GF-D8 (cell line): Measurements from ENCODE around the gene WDCP.
"Not testable (repeated sequence)": the region's sequence is repeated elsewhere in the genome, so short reads cannot be mapped to it uniquely, and the experiment has no call there.

Source experiments
- DNase-seq: peaks from one replicate; lab custom pipeline; 2025; lab: John Stamatoyannopoulos, UW

WDCP gene

DNA sequence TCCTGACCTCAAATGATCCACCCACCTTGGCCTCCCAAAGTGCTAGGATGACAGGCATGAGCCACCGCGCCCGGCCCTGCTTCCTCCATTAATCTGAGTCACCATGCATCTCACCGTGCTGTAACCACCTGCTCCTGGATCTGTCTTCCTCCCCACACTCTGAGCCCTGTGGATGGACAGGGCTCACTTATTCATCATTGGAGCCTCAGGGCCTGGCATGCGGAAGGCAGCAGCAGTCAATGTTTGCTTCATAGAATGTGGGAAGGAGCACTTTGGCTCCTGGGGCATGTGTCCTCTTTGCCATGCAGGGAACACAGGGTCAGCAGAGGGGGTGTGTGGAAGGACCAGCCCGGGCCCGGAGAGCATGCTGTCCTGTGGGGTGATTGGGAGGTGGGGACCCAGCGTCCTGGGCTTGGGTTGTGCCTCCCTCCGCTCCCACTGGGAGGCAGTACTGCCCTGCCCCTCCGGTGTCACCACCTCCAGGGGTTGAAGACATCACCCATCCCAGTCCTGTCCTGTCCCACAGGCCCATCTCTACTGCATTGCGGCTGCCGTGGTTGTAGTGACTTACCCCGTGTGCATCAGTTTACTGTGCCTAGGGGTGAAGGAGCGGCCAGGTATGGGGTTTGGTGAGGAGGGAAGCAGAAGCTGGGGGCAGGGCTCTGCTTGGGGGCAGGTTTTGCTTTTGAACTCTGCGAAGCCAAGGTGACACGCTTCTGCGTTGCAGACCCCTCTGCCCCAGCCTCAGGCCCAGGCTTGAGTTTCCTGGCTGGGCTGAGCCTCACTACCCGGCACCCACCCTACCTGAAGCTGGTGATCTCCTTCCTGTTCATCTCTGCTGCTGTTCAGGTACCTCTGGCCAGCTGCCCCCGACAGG is 25.8 kb downstream of the WDCP start:
- no peak for DNase-seq

GRCh38 chr2:24020244-24020643 is 26.9 kb downstream of the WDCP start:
- DNase-seq: no peak

GRCh38 chr2:24019729-24020128 is 27.5 kb downstream of the WDCP start:
- no peak for DNase-seq

GRCh38 chr2:24018241-24018640 is 28.9 kb downstream of the WDCP start:
- DNase-seq: no peak

GRCh38 chr2:24017711-24018110 is 29.5 kb downstream of the WDCP start:
- DNase-seq: no peak

- DNase-seq: no peak
These were observed 30.1 kb downstream of the WDCP start for GRCh38 chr2:24016853-24017703.

DNA sequence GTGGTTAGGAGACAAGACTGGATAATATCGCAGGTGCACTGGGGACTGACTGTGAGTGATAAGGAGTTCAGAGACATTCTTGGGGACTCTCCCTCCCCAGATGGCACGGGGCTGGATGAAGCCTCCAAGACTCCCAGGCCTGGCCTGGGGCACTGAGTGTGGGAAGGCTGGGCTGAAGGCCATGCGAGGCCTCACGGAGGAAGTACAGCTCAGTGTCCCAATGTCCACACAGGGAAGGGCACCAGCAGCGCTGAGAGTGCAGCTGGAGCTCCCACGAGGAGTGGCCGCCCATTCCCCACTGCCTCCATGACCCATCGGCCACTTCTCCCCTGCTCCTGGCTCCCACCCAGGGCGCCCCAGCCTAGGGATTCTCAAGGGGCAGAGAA is 30.8 kb downstream of the WDCP start:
- DNase-seq: no peak

DNA sequence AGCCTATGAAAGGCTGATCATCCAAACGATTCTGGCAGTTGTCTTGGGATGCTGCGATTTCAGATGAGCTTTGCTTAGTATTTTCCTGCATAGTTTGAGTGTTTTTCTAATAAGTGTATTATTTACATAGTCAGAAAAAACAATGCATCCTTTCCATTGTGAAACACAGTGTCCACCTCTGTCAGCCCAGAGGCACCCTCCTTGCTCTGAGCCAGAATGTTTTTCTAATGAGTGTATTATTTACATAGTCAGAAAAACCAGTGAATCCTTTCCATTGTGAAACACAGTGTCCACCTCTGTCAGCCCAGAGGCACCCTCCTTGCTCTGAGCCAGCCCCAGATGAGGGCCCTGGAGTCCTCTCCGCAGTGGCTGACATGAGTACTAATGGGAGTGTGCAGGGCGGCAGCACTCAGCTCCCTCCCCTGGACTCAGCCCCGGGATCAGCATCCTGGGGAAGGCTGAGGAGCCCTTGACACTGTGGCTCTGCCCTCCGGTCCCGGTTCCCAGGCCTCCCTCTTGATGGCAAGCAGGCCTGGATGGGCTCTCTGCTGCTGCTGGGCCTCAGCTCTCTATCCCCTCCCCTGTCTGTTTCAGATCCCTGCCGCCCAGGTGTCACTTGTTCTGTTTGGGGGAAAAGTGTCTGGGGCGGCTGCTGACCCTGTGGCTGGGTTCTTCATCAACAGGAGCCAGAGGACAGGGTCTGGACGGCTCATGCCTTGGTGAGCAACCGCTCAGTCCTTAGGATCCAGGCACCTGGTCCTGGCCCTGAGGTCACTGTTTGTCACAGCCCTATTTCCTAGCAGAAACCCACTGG is 31.4 kb downstream of the WDCP start:
- DNase-seq: no peak

DNA sequence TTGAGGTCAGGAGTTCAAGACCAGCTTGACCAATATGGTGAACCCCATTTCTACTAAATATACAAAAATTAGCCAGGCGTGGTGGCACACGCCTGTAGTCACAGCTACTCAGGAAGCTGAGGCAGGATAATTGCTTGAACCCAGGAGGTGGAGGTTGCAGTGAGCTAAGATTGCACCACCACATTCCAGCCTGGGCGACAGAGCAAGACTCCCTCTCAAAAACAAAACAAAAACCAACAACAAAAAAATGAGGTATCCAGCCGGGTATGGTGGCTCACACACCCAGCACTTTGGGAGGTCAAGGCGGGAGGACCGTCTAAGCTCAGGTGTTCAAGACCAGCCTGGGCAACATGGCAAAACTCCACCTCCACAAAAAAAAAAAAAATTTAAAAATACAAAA is 32.3 kb downstream of the WDCP start:
- not testable (repeated sequence) for DNase-seq

DNA sequence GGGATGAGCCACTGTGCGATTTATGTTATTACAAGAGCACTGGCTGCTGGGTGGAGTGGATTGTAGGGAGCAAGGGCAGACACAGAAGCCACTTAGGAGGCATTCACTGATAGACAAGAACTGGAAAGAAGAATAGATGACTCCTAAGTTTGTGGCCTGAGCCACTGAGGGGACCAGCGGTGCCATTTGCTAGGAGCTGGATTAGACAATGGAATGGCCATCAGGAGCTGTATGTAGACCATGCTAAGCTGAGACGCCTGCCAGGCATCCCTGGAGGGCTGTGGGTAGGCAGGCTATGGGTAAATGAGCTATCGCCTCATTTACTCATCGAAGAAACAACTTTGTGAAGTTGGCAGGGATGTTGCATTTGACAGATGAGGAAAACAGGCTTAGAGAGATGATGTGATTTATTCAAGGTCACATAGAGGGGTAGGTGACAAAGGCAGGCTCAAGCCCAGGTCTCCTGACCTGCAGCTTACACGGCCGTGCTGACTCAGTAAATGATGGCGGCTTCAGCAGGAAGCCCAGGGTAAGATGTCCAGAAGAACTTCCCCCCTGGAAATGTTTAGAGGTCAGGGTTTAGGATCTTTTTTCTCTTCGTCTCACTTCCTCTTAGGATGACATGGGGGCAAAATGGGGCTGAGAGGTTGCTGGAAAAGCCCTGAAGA is 34.5 kb downstream of the WDCP start:
- no peak for DNase-seq

DNA sequence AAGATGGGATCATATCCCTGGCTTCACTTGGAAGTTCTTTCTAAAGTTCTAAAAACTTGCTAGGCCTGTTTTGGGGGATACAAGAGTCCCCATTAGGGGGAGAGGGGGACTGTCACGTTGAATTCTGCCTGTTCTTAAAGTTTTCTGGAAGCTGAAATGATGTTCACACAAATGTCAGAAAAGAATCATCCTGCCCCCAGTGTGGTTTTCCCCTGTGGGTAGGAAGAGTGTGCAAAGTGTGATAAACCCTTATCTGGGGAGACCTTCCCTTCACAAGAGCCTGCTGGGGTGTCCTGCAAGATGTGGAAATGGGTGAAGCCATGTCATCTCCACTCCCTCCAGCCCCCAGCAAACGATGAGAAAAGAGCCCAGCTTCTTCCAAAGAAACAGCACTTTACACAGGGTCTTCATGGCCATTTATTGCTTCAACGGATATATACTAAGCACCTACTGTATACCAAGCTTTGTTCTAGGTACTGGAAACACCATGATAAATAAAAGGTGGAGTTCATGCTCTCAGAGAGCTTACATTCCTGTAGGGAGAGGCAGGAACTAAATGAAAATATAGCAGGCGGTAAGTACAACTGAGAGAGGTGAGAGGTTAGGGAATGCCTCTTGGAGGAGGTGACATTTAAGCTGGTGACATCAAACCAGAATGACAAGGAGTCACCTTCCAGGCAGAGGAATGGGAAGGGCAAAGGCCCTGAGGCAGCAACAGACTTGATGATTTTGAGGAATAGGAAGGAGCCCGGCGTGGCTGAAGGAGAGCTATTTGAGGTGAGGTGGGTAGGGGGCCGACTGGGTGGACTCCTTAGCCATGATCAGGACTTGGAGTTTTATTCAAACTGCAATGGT is 35.7 kb downstream of the WDCP start:
- DNase-seq: peak; percentile 34

DNA sequence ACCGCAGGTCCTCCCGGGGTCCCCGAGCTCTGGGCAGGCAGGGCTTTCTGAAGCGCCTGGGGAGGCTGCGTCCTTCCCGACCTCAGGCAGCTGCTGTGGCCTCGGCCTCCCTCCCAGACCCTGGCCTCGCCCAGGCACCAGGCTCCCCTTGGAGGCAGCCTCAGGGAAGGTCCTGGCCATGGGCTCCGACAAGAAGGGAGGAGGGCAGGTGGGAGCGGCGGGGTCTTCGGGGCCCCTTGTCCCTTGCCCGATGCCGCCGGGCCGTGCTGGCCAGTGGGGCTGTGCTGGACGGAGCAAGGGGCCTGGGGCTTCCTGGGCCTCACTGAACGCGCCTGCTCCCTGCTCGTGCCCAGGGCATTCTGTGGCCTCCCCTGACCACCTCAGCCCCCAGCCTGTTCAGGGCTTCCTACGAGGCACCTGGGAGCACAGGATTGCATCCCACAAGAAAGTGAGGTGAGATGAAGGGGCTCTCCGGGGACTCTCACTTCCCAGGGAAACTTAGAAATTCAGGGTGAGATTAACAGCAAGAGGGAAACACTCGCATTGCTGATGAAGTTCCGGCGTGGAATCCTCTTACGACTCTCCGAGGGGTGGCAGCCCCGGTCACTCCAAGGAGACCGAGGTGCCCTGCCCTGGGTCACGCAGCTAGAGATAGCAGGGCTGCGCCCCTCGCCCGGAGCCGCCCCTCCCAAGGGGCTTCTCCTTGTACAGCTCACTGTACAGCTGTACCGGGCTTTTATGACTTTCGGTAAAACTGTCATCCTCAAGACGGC is 36.5 kb downstream of the WDCP start:
- no peak for DNase-seq

DNA sequence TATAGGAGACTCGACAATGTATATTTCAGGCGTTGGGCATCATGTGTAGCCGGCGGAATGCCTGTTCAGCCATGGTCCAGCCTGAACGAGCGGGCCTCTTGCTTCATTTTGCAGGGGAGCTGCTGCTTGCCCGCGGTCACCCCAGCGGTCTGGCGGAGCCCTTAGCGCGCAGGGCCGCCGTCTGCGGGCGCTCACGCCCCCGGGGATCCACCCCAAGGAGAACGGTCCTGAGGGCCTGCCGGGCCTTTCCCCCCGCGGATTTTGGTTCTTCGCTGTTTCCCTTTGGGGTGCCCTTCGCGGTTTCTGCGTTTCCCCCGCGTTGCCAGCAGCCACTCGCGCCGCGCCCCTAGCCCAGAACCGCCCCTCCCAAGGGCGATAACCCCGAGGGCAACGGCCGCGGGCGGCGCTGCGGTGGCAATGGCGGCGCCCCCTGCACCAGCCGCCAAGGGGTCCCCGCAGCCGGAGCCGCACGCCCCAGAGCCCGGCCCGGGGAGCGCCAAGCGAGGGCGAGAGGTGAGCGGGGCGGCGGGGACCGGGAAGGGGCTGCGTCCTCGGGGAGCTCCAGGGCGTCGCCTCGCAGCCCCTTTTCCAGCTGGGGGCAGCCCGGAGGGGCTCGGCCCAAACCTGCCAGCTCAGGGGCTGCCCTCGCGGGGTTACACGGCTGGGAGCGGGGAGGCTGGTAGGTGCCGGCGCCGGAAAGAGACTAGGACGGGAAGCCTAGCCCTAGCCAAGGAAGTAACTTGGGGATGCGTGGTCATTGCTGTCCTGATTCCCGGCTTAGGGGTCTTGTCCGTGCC is 37.3 kb downstream of the WDCP start, which contains the start of gene MFSD2B:
Gene MFSD2B (plus strand): TSS at position 406 of the 797 bp plus-strand sequence. CDS start 12 bp downstream, at position 418.
- no peak for DNase-seq

DNA sequence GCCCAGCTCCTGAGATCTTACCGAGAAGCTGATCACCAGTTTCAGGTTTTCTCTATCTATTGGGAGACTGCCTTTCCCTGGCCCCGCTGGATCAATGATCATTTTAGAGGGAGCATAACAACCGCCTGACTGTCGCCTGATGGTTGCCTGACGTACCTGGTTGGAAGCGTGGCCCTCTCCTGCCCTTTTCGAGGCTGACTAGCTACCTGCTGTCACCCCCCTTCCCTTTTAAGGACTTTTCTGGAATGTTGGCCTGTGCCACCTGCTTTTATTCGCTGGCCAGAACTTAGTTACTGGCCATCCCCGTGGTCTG is 37.9 kb downstream of the WDCP start:
- DNase-seq: no peak

DNA sequence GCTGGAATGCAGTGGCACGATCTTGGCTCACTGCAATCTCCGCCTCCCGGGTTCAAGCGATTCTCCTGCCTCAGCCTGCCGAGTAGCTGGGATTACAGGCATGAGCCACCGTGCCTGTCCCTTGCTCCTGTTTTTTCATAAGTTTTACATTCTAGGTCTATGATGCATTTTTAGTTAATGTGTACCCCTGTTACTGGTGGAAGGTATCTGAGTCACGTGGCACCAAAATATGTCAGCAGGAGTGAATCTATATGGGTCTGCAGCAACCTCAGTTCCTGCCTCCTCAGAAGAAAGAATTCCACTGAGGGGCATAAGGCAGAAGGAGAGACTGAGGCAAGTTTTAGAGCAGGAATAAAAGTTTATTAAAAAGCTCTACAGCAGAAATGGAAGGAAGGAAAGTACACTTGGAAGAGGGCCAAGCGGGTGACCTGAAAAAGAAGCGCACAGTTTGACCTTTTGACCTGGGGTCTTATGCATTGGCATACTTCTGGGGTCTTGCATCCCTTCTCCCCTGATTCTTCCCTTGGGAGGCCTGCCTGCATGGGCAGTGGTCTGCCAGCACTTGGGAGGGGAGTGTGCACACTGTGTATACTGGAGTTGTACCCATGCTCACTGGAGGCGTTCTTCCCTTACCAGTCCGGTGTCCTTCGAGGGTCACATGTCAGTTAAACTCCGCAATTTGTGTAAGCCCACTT is 38.4 kb downstream of the WDCP start:
- no peak for DNase-seq

- DNase-seq: no peak
These were observed 39.5 kb downstream of the WDCP start for GRCh38 chr2:24007693-24008092.

- DNase-seq: no peak
These were observed 52.6 kb downstream of the WDCP start for GRCh38 chr2:23994567-23994966.

- DNase-seq: no peak
These were observed 53.4 kb downstream of the WDCP start for GRCh38 chr2:23993736-23994269.
